Suprapubic skin (tissue), 4 donors: ENCODE results near the gene RNF220. TPM values are rescaled to one million over a fixed set of nuclear protein-coding genes. Genes with fewer than 3 reads are reported as not detected.
A peak's percentile ranks its signal among the peaks of the same experiment; 100 is the strongest.

Source experiments
- DNase-seq, 2 donors: peaks; one replicate each; pipeline ENCODE4 v3.0.0-alpha.2; 2019; ENCODE audit warnings: low spot score in 2 of 2
- H3K27ac ChIP-seq: fragments of 200-600 bp; sonication (generic); one replicate; pipeline ENCODE4 v1.5.1; 2019
- H3K27me3 ChIP-seq: fragments of 200-600 bp; sonication (generic); one replicate; pipeline ENCODE4 v1.5.1; 2019
- H3K36me3 ChIP-seq: fragments of 200-600 bp; sonication (generic); one replicate; pipeline ENCODE4 v1.5.1; 2019
- H3K4me1 ChIP-seq: fragments of 200-600 bp; sonication (generic); one replicate; pipeline ENCODE4 v1.5.1; 2019
- H3K4me3 ChIP-seq: fragments of 200-600 bp; sonication (generic); one replicate; pipeline ENCODE4 v1.5.1; 2019; ENCODE audit warnings: mild to moderate bottlenecking
- H3K9me3 ChIP-seq: fragments of 200-600 bp; sonication (generic); one replicate; pipeline ENCODE4 v1.5.1; 2019
- CTCF ChIP-seq, 2 donors: fragments of 200-600 bp in 1 of 2; fragments of 450-650 bp in 1 of 2; sonication (generic) in 1 of 2; IDR thresholded peaks; one replicate each; pipeline ENCODE4 v1.5.1; 2016 to 2019; ENCODE audit warnings: antibody characterized with exemption in 2 of 2, mild to moderate bottlenecking in 1 of 2, moderate library complexity in 1 of 2
- EP300 ChIP-seq: sonication (generic); formaldehyde crosslinking; IDR thresholded peaks from one replicate; pipeline ENCODE4 v1.6.1; 2017; ENCODE audit warnings: antibody characterized with exemption
- POLR2A ChIP-seq, 2 donors: fragments of 450-650 bp; IDR thresholded peaks; one replicate each; pipeline ENCODE4 v1.6.1; 2017; ENCODE audit warnings: antibody characterized with exemption in 2 of 2, mild to moderate bottlenecking in 2 of 2, moderate library complexity in 2 of 2
- POLR2AphosphoS5 ChIP-seq, 3 donors: sonication (generic); formaldehyde crosslinking; IDR thresholded peaks; one replicate each; pipeline ENCODE4 v1.6.1; 2017; ENCODE audit warnings: antibody characterized with exemption in 3 of 3
- WGBS: methylation state at CpG from one replicate; pipeline ENCODE4 v1.1.5; 2018; 5-methylcytosine and 5-hydroxymethylcytosine counted together
- total RNA-seq, 4 donors: library from RNA; depleted of rRNA; stranded (reverse); fragments of >200 nt; gene quantifications; one replicate each; pipeline ENCODE4 v1.1.0, GENCODE V29; 2016

Gene RNF220
- total RNA-seq, 4 donors from 2014 or later = 79.4 to 124 (median 99.5) TPM

- H3K27ac ChIP-seq = no peak overlapping the region
Measured at GRCh38 chr1:44407430-44408211, 2.6 kb downstream of the RNF220 start.

GRCh38 chr1:44408212-44408582 is 3.1 kb downstream of the RNF220 start:
- H3K27me3 ChIP-seq = peaks cover 98% of the 10 kb centered on the region
- H3K9me3 ChIP-seq = no peaks in the 10 kb centered on the region
- H3K4me1 ChIP-seq = peaks cover 50% of the 10 kb centered on the region
- H3K36me3 ChIP-seq = no peaks in the 10 kb centered on the region
- no peak overlapping the region for H3K27ac ChIP-seq
- DNase-seq = no peak
- TF ChIP-seq EP300 (no peak), POLR2AphosphoS5 (IDR thresholded peaks at IDR 0.05) (no peak), POLR2A (IDR thresholded peaks at IDR 0.05) (no peak)
- 21% methylated on average over 19 of the region's 19 CpGs for WGBS
- no peak overlapping the region for H3K4me3 ChIP-seq

More at GRCh38 chr1:44407430-44408211, 2.6 kb downstream of the RNF220 start:
- TF ChIP-seq EP300 (no peak), CTCF (IDR thresholded peaks at IDR 0.05) (no peak), POLR2AphosphoS5 (IDR thresholded peaks at IDR 0.05) (no peak), POLR2A (IDR thresholded peaks at IDR 0.05) (no peak)
- 10% methylated on average over 42 of the region's 85 CpGs for WGBS
- no peak for DNase-seq
- peak overlapping the region; percentile 50 for H3K4me3 ChIP-seq
- no peaks in the 10 kb centered on the region for H3K36me3 ChIP-seq
- peaks cover 98% of the 10 kb centered on the region for H3K27me3 ChIP-seq
- no peaks in the 10 kb centered on the region for H3K9me3 ChIP-seq
- H3K4me1 ChIP-seq = peaks cover 50% of the 10 kb centered on the region

- WGBS = 22% methylated on average over 36 of the region's 37 CpGs
- DNase-seq = no peak
- Histone ChIP-seq H3K4me1 (peaks cover 50% of the 10 kb centered on the region), H3K27me3 (peaks cover 100% of the 10 kb centered on the region), H3K4me3 (peak overlapping the region; percentile 17), H3K36me3 (no peaks in the 10 kb centered on the region), H3K9me3 (no peaks in the 10 kb centered on the region), H3K27ac (no peak overlapping the region)
- no peak for TF ChIP-seq CTCF (IDR thresholded peaks at IDR 0.05)
- no peak for TF ChIP-seq POLR2A (IDR thresholded peaks at IDR 0.05)
- no peak for TF ChIP-seq POLR2AphosphoS5 (IDR thresholded peaks at IDR 0.05)
- TF ChIP-seq EP300 = no peak
Measured at GRCh38 chr1:44408632-44409602, 3.9 kb downstream of the RNF220 start.

- Histone ChIP-seq H3K36me3 (no peaks in the 10 kb centered on the region), H3K27me3 (peaks cover 100% of the 10 kb centered on the region)
Measured at GRCh38 chr1:44409757-44410156, 4.7 kb downstream of the RNF220 start.

GRCh38 chr1:44411861-44412260 is 6.8 kb downstream of the RNF220 start:
- Histone ChIP-seq H3K4me3 (no peak overlapping the region), H3K27me3 (peaks cover 100% of the 10 kb centered on the region), H3K36me3 (no peaks in the 10 kb centered on the region), H3K27ac (no peak overlapping the region), H3K4me1 (peaks cover 26% of the 10 kb centered on the region), H3K9me3 (no peaks in the 10 kb centered on the region)
- TF ChIP-seq CTCF (IDR thresholded peaks at IDR 0.05) (no peak), EP300 (no peak), POLR2AphosphoS5 (IDR thresholded peaks at IDR 0.05) (no peak), POLR2A (IDR thresholded peaks at IDR 0.05) (no peak)
- DNase-seq = no peak
- 89% methylated on average over 10 of the region's 10 CpGs for WGBS

More at GRCh38 chr1:44409757-44410156, 4.7 kb downstream of the RNF220 start:
- TF ChIP-seq POLR2AphosphoS5 (IDR thresholded peaks at IDR 0.05) (no peak), POLR2A (IDR thresholded peaks at IDR 0.05) (no peak), CTCF (IDR thresholded peaks at IDR 0.05) (no peak), EP300 (no peak)
- no peaks in the 10 kb centered on the region for H3K9me3 ChIP-seq
- H3K4me1 ChIP-seq = peaks cover 47% of the 10 kb centered on the region
- no peak overlapping the region for H3K27ac ChIP-seq
- 49% methylated on average over 4 of the region's 4 CpGs for WGBS
- DNase-seq = no peak
- no peak overlapping the region for H3K4me3 ChIP-seq
